Activated T-cell treated with anti-CD3 and anti-CD28 coated beads, Interleukin-2, amount 50 U/mL, for 24 hours (primary cell): ENCODE data around the gene NAPSA.
A peak's percentile ranks its signal among the peaks of the same experiment; 100 is the strongest.
"Not testable (repeated sequence)": the region's sequence is repeated elsewhere in the genome, so short reads cannot be mapped to it uniquely, and the experiment has no call there.

Experiments
- DNase-seq: peaks from one replicate; pipeline ENCODE4 v3.0.0-alpha.2; 2020
- H3K27ac Mint-ChIP-seq: 2 replicates; pipeline ENCODE4 v1.8.0; 2020; ENCODE audit warnings: mild to moderate bottlenecking, mixed read lengths
- H3K27me3 Mint-ChIP-seq: 2 replicates; pipeline ENCODE4 v1.8.0; 2020; ENCODE audit warnings: mixed read lengths
- H3K36me3 Mint-ChIP-seq: 2 replicates; pipeline ENCODE4 v1.8.0; 2020; ENCODE audit warnings: low read depth, mixed read lengths
- H3K4me1 Mint-ChIP-seq: 2 replicates; pipeline ENCODE4 v1.8.0; 2020; ENCODE audit warnings: low read depth, mixed read lengths
- H3K4me3 Mint-ChIP-seq: 2 replicates; pipeline ENCODE4 v1.8.0; 2020; ENCODE audit warnings: mild to moderate bottlenecking, moderate library complexity, mixed read lengths
- H3K9me3 Mint-ChIP-seq: 2 replicates; pipeline ENCODE4 v1.8.0; 2020; ENCODE audit warnings: mixed read lengths

Gene NAPSA

GRCh38 chr19:50393589-50393988, 28.1 kb upstream of the NAPSA start:
- no peaks in the 10 kb centered on the region for H3K9me3 Mint-ChIP-seq
- H3K4me3 Mint-ChIP-seq: no peak overlapping the region
- no peak for DNase-seq
- H3K27ac Mint-ChIP-seq: no peak overlapping the region
- H3K27me3 Mint-ChIP-seq: no peaks in the 10 kb centered on the region
- H3K4me1 Mint-ChIP-seq: peaks cover 2% of the 10 kb centered on the region
- peaks cover 73% of the 10 kb centered on the region for H3K36me3 Mint-ChIP-seq

- Mint-ChIP-seq H3K27me3 (no peaks in the 10 kb centered on the region), H3K4me3 (no peak overlapping the region), H3K9me3 (no peaks in the 10 kb centered on the region), H3K4me1 (peaks cover 7% of the 10 kb centered on the region), H3K27ac (no peak overlapping the region), H3K36me3 (peaks cover 73% of the 10 kb centered on the region)
- DNase-seq: no peak
Measured at GRCh38 chr19:50392759-50393158, 27.3 kb upstream of the NAPSA start.

GRCh38 chr19:50390952-50391351, 25.5 kb upstream of the NAPSA start:
- not testable (repeated sequence) for H3K27me3 Mint-ChIP-seq, DNase-seq, H3K9me3 Mint-ChIP-seq, H3K4me3 Mint-ChIP-seq, H3K27ac Mint-ChIP-seq
- H3K36me3 Mint-ChIP-seq: peaks cover 87% of the 10 kb centered on the region
- peaks cover 11% of the 10 kb centered on the region for H3K4me1 Mint-ChIP-seq

- H3K4me1 Mint-ChIP-seq: peaks cover 15% of the 10 kb centered on the region
- H3K27me3 Mint-ChIP-seq, H3K27ac Mint-ChIP-seq, H3K9me3 Mint-ChIP-seq, DNase-seq, H3K4me3 Mint-ChIP-seq: not testable (repeated sequence)
- peaks cover 86% of the 10 kb centered on the region for H3K36me3 Mint-ChIP-seq
Measured at GRCh38 chr19:50390295-50390694, 24.9 kb upstream of the NAPSA start.

- Mint-ChIP-seq H3K27ac (peak overlapping the region; percentile 31), H3K4me1 (peaks cover 35% of the 10 kb centered on the region), H3K36me3 (peaks cover 90% of the 10 kb centered on the region), H3K4me3 (peak overlapping the region; percentile 2), H3K27me3 (no peaks in the 10 kb centered on the region), H3K9me3 (no peaks in the 10 kb centered on the region)
- no peak for DNase-seq
Measured at GRCh38 chr19:50387868-50388245, 22.4 kb upstream of the NAPSA start.

GRCh38 chr19:50387176-50387867, 21.9 kb upstream of the NAPSA start:
- H3K4me1 Mint-ChIP-seq: peaks cover 34% of the 10 kb centered on the region
- H3K27me3 Mint-ChIP-seq: no peaks in the 10 kb centered on the region
- H3K4me3 Mint-ChIP-seq: peak overlapping the region; percentile 2
- H3K36me3 Mint-ChIP-seq: peaks cover 90% of the 10 kb centered on the region
- no peak for DNase-seq
- H3K9me3 Mint-ChIP-seq: no peaks in the 10 kb centered on the region
- peak overlapping the region; percentile 52 for H3K27ac Mint-ChIP-seq

- DNase-seq: no peak
- Mint-ChIP-seq H3K27me3 (no peaks in the 10 kb centered on the region), H3K4me3 (peak overlapping the region; percentile 94), H3K27ac (peak overlapping the region; percentile 100), H3K4me1 (peaks cover 36% of the 10 kb centered on the region), H3K9me3 (no peaks in the 10 kb centered on the region), H3K36me3 (peaks cover 92% of the 10 kb centered on the region)
Measured at GRCh38 chr19:50384685-50385535, 19.5 kb upstream of the NAPSA start.

- H3K36me3 Mint-ChIP-seq: peaks cover 94% of the 10 kb centered on the region
- peak; percentile 99 for DNase-seq
- no peaks in the 10 kb centered on the region for H3K9me3 Mint-ChIP-seq
- no peaks in the 10 kb centered on the region for H3K27me3 Mint-ChIP-seq
- H3K27ac Mint-ChIP-seq: peak within 1 kb of the TSS; percentile 100
- peaks cover 39% of the 10 kb centered on the region for H3K4me1 Mint-ChIP-seq
- H3K4me3 Mint-ChIP-seq: peak within 1 kb of the TSS; percentile 94
Measured at GRCh38 chr19:50383852-50384684, 18.6 kb upstream of the NAPSA start, which contains the start of gene POLD1. Gene POLD1 (plus strand): TSS chr19:50384347. CDS start chr19:50398852, 14,505 bp downstream.

- Mint-ChIP-seq H3K4me3 (peak overlapping the region; percentile 94), H3K27ac (peak overlapping the region; percentile 100), H3K27me3 (no peaks in the 10 kb centered on the region), H3K9me3 (no peaks in the 10 kb centered on the region), H3K36me3 (peaks cover 94% of the 10 kb centered on the region), H3K4me1 (peaks cover 38% of the 10 kb centered on the region)
- no peak for DNase-seq
Measured at GRCh38 chr19:50383001-50383851, 17.8 kb upstream of the NAPSA start.

- Mint-ChIP-seq H3K9me3 (no peaks in the 10 kb centered on the region), H3K27me3 (no peaks in the 10 kb centered on the region), H3K36me3 (peaks cover 94% of the 10 kb centered on the region), H3K4me3 (no peak overlapping the region), H3K4me1 (peaks cover 42% of the 10 kb centered on the region), H3K27ac (no peak overlapping the region)
- no peak for DNase-seq
Measured at GRCh38 chr19:50381881-50382729, 16.7 kb upstream of the NAPSA start.

- DNase-seq: no peak
- Mint-ChIP-seq H3K27me3 (no peaks in the 10 kb centered on the region), H3K4me3 (no peak overlapping the region), H3K4me1 (peaks cover 45% of the 10 kb centered on the region), H3K27ac (peak overlapping the region; percentile 77), H3K36me3 (peaks cover 87% of the 10 kb centered on the region), H3K9me3 (no peaks in the 10 kb centered on the region)
Measured at GRCh38 chr19:50380751-50381151, 15.3 kb upstream of the NAPSA start.

GRCh38 chr19:50380137-50380536, 14.7 kb upstream of the NAPSA start:
- no peak for DNase-seq
- peak overlapping the region; percentile 48 for H3K27ac Mint-ChIP-seq
- peaks cover 83% of the 10 kb centered on the region for H3K36me3 Mint-ChIP-seq
- H3K27me3 Mint-ChIP-seq: no peaks in the 10 kb centered on the region
- H3K9me3 Mint-ChIP-seq: no peaks in the 10 kb centered on the region
- H3K4me1 Mint-ChIP-seq: peaks cover 41% of the 10 kb centered on the region
- no peak overlapping the region for H3K4me3 Mint-ChIP-seq

GRCh38 chr19:50379602-50380001, 14.2 kb upstream of the NAPSA start:
- Mint-ChIP-seq H3K4me1 (peaks cover 40% of the 10 kb centered on the region), H3K4me3 (no peak overlapping the region), H3K27ac (peak overlapping the region; percentile 48), H3K27me3 (no peaks in the 10 kb centered on the region), H3K36me3 (peaks cover 77% of the 10 kb centered on the region), H3K9me3 (no peaks in the 10 kb centered on the region)
- DNase-seq: no peak
